DMS79 treated with DMSO at 0.1 percent for 48 hours (cell line): Measurements from ENCODE around the gene COPS7B.
"Not testable (repeated sequence)": the region's sequence is repeated elsewhere in the genome, so short reads cannot be mapped to it uniquely, and the experiment has no call there.

Source experiments
- DNase-seq: peaks from one replicate; lab custom pipeline; 2025; lab: John Stamatoyannopoulos, UW

COPS7B gene

DNA sequence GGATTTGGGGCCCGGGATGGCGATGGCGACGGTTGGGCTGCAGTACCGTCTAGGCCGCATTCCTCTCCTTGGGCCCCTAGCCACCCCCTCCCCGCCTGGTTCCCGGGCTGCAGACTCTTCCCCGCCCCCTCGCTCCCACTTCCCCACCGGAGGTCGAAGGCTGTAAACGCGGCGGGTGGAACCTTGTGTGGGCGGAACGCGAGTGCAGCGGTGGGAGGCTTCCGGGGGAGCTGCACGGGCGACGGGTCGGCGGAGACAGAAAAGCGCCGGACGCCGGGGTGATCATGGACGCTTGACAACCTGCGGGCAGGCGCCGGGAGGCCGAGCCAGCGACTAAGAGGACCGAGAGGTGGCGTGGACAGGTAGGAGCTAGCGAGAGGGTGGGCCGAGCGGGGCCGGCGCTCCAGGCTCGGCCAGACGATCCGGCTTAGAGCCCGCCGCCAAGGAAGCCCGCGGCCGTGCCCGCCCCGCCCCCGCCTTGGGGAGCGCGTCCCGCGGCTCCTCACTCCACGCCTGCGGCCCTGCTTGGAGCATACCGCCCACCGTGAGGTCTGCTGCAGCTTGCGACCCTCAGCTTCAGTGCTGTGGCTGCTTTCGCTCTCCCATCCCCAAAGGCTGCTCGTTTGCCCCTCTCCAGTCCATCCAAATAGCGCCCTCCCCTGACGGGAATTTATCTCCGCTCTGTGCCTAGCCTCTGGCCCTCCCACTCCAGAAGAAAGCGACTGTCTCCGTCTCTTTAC is at the start of gene COPS7B:
TSS of gene COPS7B (plus strand) at position 269 of the 740 bp plus-strand sequence. CDS start 2,126 bp downstream, outside the sequence.
- DNase-seq = peak; percentile 73

GRCh38 chr2:231737761-231738160 is 48.5 kb upstream of the COPS7B start:
- no peak for DNase-seq

DNA sequence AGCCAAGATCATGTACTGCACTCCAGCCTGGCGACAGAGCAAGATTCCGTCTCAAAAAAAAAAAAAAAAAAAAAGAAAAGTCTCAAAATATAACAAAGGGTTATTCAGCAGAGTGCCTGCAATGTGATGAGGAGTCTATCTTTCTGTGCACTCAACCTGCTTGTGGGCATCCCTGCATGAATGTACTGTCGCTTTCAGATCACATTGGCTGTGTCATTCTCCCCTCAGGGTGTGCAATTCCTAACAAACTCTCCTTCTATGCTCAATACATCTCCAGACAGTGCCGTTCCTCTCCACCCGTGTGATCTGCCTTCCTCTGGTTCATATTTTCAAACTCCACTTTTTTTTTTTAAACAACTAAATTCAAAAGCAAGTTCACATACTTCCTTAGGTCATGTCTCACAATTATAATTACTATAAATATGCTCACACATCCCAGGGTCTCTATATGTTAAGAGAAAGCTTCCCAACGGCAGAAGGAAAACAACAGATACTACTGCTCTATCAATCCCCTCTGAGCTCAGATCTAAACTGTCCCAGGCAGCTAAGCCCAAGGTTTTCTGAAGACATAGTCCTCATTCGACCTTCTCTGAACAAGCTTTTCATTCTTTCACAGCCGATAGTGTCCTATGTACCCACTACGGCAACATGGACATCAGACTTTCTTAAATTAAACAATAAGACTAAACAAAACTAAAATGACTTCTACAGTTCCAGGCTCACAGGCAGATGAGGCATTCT is 42.7 kb upstream of the COPS7B start:
- no peak for DNase-seq

GRCh38 chr2:231745303-231746038 is 40.8 kb upstream of the COPS7B start:
- no peak for DNase-seq

GRCh38 chr2:231748153-231748896 is 37.9 kb upstream of the COPS7B start:
- DNase-seq = not testable (repeated sequence)

- DNase-seq = not testable (repeated sequence)
Measured at GRCh38 chr2:231749016-231749415, 37.2 kb upstream of the COPS7B start.

GRCh38 chr2:231751042-231751815 is 35.0 kb upstream of the COPS7B start:
- no peak for DNase-seq

- no peak for DNase-seq
Measured at GRCh38 chr2:231752061-231752460, 34.2 kb upstream of the COPS7B start.

GRCh38 chr2:231761735-231762134 is 24.5 kb upstream of the COPS7B start:
- DNase-seq = no peak

- no peak for DNase-seq
Measured at GRCh38 chr2:231764124-231764523, 22.1 kb upstream of the COPS7B start.

DNA sequence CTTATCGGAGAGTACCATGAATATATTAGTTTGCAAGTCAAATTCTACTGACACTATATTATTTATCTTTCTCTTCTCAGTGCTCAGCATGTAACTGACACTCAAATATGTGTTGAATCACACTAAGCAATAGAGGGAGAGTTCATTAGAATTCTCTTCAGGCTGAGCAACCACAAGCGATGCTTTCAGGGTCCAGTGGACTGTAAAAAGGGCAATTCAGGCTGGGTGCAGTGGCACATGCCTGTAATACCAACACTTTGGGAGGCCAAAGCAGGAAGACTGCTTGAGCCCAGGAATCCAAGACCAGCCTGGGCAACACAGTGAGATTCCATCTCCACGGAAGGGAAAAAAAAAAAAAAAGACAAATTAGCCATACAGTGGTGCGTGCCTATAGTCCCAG is 21.5 kb upstream of the COPS7B start:
- no peak for DNase-seq

DNA sequence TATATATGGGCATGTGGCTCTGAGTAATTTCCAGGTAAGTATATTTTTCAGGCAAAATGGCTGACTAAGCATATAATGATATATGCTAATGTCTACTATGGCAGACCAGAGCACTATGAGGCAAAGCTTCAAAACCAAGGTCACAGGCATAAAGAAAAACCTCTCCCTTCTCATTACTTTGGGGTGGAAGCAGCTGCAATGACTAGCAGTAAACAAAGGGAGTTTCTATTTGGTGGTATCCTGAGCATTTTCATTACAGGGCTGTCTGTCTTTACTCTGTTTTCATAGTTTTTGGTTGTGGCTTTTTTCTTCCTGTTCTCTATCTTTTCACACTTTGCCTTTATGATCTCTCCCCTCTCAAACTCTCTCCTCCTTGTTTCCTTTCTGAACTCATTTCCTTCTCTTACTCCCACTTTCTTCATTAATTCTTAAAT is 20.7 kb upstream of the COPS7B start:
- DNase-seq = no peak

- DNase-seq = no peak
Measured at GRCh38 chr2:231769170-231770136, 16.8 kb upstream of the COPS7B start.

DNA sequence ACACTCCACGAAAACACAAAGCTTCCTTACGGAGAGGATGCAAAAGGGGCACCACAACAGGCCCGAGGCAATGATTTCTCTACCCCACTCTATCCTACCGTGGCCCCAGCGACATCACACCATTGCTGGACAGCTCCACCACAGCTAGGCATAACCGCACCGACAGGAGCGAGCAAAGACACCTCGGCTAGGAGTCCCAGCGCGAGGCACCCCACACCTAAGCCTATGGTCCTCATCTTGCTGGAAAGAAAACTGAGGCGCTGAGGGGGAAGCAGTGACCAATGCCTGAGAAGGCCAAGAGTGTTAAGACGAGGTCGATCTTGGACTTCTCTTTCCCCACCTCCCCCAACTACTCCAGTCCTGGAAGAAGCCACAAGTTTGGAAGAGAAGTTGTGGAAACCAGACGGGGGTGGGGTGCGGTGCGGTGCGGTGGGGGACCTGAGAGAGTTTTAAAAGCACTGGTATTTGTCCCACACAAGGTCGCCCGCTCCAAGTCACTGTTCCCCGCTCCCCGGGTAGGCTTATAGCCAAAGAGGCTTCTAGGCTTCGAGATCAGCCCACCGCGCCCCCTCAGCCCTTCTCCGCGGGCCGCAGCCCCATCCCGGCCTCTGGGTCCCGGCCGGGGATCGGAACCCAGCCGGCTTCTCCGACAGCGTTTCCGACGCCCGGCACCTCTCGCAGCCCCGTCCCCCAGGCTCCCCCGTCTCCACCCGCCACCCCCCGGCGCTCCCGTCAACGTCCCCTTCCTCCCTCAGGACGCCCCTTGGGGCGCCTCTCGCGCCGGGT is 5.9 kb upstream of the COPS7B start:
- DNase-seq = no peak

DNA sequence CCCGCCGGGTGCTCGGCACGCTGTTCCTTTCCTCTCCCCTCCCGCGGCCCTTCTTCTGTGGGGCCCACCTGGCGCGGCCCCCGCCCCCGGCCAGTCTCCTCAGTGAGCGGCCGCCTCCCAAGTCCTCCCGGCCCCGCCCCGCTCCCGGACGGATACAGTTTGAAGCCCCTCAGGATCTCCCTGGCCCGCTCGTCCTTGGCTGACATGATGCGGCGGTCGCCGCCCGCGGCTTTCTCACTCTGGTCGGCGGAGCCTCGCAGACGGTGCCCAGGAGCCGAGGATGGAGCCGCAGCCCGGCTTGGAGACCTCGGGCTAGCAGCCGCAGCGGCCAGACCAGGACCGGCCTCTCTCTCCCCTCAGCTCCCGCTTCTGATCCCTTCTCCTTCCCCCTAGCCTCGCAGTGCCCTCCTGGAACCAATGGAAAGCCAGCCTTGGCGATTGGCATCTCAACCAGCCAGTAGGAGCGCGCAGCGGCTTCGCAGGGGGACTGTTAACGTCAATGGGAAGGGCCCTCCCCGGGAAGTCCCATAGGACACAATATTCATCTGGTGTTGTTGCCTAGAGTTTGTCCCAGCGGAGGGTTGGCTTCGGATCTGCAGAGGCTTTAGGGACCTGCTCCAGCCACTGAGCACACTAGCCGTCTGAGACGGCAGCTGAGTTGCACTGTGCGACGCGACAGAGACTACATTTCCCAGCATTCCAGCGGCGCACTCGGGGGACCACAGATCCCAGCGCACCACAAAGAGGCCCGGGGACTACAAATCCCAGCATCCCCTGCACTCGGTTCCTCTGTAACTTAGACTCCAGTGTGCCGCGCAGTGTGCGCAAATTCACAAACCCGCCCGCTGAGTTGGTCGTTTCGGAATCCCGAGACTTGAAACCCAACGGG is 5.1 kb upstream of the COPS7B start, which contains the start of gene PDE6D:
TSS of gene PDE6D (minus strand) at position 374 of the 889 bp plus-strand sequence. CDS start at position 206, 168 bp downstream.
- peak; percentile 93 for DNase-seq

DNA sequence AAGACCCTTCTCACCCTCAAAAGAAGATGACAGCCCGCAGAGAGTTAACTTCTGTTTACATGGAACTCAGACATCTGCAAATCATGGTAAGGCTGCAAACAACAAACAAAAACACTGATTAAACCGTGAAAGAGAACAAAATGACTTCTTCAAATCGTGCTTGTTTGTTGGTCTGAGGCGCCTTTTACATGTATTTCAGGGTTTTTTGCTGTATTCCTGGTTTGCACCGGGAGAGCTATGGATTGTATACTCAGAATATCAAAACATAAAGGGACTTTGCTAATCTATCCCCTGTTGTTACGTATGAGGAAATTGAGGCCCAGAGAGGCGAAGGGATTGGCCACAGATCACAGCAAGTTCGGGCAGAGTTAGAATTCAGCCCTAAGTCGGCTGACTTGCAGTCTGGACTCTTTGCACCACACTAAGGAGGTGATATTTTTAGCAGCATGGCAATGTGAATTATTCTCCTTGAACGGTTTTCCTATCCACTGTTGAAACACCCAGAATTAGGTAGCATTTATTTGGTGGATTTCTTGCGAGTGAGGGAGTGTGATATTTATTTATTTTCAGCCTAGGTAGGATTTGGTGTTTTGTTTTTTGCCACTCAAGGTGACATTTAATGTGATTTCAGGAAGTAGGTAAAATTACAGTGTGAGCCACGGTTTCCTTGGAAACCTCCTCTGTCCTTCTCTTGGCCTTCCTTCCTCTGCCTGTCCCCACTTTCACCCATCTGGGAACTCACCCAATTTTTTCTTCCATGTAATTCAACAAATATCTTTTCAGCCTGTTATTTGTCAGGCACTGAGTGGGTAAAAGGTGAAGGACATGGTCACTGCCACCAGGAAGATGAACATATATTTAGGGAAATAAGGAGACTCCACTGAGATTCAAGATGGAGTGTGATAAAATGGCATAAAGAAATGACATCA is 4.2 kb upstream of the COPS7B start:
- peak; percentile 18 for DNase-seq

DNA sequence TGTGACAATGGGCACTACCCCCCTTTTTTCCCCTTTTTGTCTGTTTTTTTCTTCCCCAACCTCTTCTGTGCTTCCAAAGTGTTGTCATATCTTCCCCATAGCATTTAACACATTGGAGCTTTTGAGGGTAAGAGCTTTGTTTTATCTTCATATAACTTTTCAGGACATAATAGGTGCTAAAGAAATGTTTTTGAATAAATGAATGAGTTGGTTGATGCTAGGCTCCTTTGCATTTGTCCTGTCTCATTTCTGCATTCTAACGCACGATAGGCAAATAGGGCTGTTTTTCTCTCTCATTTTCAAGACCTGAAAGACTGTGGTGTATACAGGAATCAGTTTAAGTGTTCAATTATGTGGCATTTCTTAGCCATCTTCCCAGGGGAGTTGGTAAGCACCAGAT is 832 bp upstream of the COPS7B start:
- DNase-seq = no peak
